ENCODE measurements around the gene TANC1. TPM values are rescaled to one million over a fixed set of nuclear protein-coding genes. Genes with fewer than 3 reads are reported as not detected.
A peak's percentile ranks its signal among the peaks of the same experiment; 100 is the strongest.

TANC1 gene
- total RNA-seq, 1 experiment from 2014 or later, result 21.1 TPM

- Mint-ChIP-seq H3K9me3 (ENCODE audit: unreplicated experiment) (no peaks in the 10 kb centered on the region), H3K4me3 (ENCODE audit: unreplicated experiment) (no peak overlapping the region), H3K36me3 (ENCODE audit: insufficient read depth, unreplicated experiment) (peaks cover 31% of the 10 kb centered on the region), H3K27ac (ENCODE audit: unreplicated experiment) (peak overlapping the region; percentile 30), H3K4me1 (ENCODE audit: low read depth, unreplicated experiment) (peaks cover 32% of the 10 kb centered on the region), H3K27me3 (ENCODE audit: insufficient read depth, unreplicated experiment) (no peaks in the 10 kb centered on the region)
- intact Hi-C loops (cut with micrococcal nuclease; ENCODE audit: unreplicated experiment), result no loop called here
- H3K36me3 ChIP-seq (ENCODE audit: control insufficient read depth, insufficient read depth, low read length), result peaks cover 1% of the 10 kb centered on the region; the same call in 1 of the 2 replicates
- no peak overlapping the region for H3K4me3 ChIP-seq (ENCODE audit: low read depth, low read length)
- no peak for TF ChIP-seq CTCF (IDR thresholded peaks at IDR 0.05; ENCODE audit: insufficient read depth in 1 of 2, low read depth in 1 of 2, low read length in 1 of 2, severe bottlenecking in 1 of 2, unreplicated experiment in 1 of 2)
- BruUV-seq (replicated peaks), result no TSS peak
- H3K27me3 ChIP-seq (replicated peaks; ENCODE audit: control insufficient read depth, insufficient read depth, low read length), result no peaks in the 10 kb centered on the region
- DNase-seq, result no peak
- POLR2A ChIA-PET, result no interaction called here
- no peaks in the 10 kb centered on the region for H3K9me3 ChIP-seq
- peaks cover 56% of the 10 kb centered on the region for H3K4me1 ChIP-seq
- CTCF ChIA-PET, result interaction anchor here (0.6 kb wide), 1 partner anchor 54 kb away, joined by 6 read pairs; no protein-coding TSS in a partner anchor
These were observed 185.0 kb downstream of the TANC1 start for GRCh38 chr2:159153463-159153862.

- Mint-ChIP-seq H3K9me3 (ENCODE audit: unreplicated experiment) (no peaks in the 10 kb centered on the region), H3K4me3 (ENCODE audit: unreplicated experiment) (no peak overlapping the region), H3K36me3 (ENCODE audit: insufficient read depth, unreplicated experiment) (peaks cover 36% of the 10 kb centered on the region), H3K4me1 (ENCODE audit: low read depth, unreplicated experiment) (peaks cover 32% of the 10 kb centered on the region), H3K27me3 (ENCODE audit: insufficient read depth, unreplicated experiment) (no peaks in the 10 kb centered on the region), H3K27ac (ENCODE audit: unreplicated experiment) (peak overlapping the region; percentile 30)
- H3K36me3 ChIP-seq (ENCODE audit: control insufficient read depth, insufficient read depth, low read length), result peaks cover 1% of the 10 kb centered on the region; the same call in 1 of the 2 replicates
- BruUV-seq (replicated peaks), result no TSS peak
- CTCF ChIA-PET, result no interaction called here
- DNase-seq, result no peak
- H3K4me3 ChIP-seq (ENCODE audit: low read depth, low read length), result no peak overlapping the region
- H3K9me3 ChIP-seq, result no peaks in the 10 kb centered on the region
- intact Hi-C loops (cut with micrococcal nuclease; ENCODE audit: unreplicated experiment), result loop anchor here (2.0 kb wide), 1 partner anchor 29 kb away; no protein-coding TSS in a partner anchor
- POLR2A ChIA-PET, result no interaction called here
- no peaks in the 10 kb centered on the region for H3K27me3 ChIP-seq (replicated peaks; ENCODE audit: control insufficient read depth, insufficient read depth, low read length)
- TF ChIP-seq CTCF (IDR thresholded peaks at IDR 0.05; ENCODE audit: insufficient read depth in 1 of 2, low read depth in 1 of 2, low read length in 1 of 2, severe bottlenecking in 1 of 2, unreplicated experiment in 1 of 2), result no peak
- H3K4me1 ChIP-seq, result peaks cover 56% of the 10 kb centered on the region
These were observed 185.5 kb downstream of the TANC1 start for GRCh38 chr2:159153951-159154350.

- no peak overlapping the region for H3K4me3 Mint-ChIP-seq (ENCODE audit: unreplicated experiment)
- no peaks in the 10 kb centered on the region for H3K9me3 ChIP-seq
- no peaks in the 10 kb centered on the region for H3K27me3 ChIP-seq (replicated peaks; ENCODE audit: control insufficient read depth, insufficient read depth, low read length)
- H3K4me1 Mint-ChIP-seq (ENCODE audit: low read depth, unreplicated experiment), result peaks cover 32% of the 10 kb centered on the region
- no peak for DNase-seq
- H3K4me1 ChIP-seq, result peaks cover 56% of the 10 kb centered on the region
- CTCF ChIA-PET, result no interaction called here
- peaks cover 40% of the 10 kb centered on the region for H3K36me3 Mint-ChIP-seq (ENCODE audit: insufficient read depth, unreplicated experiment)
- POLR2A ChIA-PET, result no interaction called here
- no peaks in the 10 kb centered on the region for H3K27me3 Mint-ChIP-seq (ENCODE audit: insufficient read depth, unreplicated experiment)
- peaks cover 1% of the 10 kb centered on the region; the same call in 1 of the 2 replicates for H3K36me3 ChIP-seq (ENCODE audit: control insufficient read depth, insufficient read depth, low read length)
- TF ChIP-seq CTCF (IDR thresholded peaks at IDR 0.05; ENCODE audit: insufficient read depth in 1 of 2, low read depth in 1 of 2, low read length in 1 of 2, severe bottlenecking in 1 of 2, unreplicated experiment in 1 of 2), result no peak
- peak overlapping the region; percentile 30 for H3K27ac Mint-ChIP-seq (ENCODE audit: unreplicated experiment)
- intact Hi-C loops (cut with micrococcal nuclease; ENCODE audit: unreplicated experiment), result loop anchor here (2.0 kb wide), 1 partner anchor 30 kb away; no protein-coding TSS in a partner anchor
- no peaks in the 10 kb centered on the region for H3K9me3 Mint-ChIP-seq (ENCODE audit: unreplicated experiment)
- BruUV-seq (replicated peaks), result no TSS peak
- no peak overlapping the region for H3K4me3 ChIP-seq (ENCODE audit: low read depth, low read length)
These were observed 185.9 kb downstream of the TANC1 start for GRCh38 chr2:159154366-159154765.

Data from Caco-2 (cell line).